ENCODE data around the gene MEGF9.

- TF ChIP-seq CTCF (conservative IDR thresholded peaks at IDR 0.05) (no peak), EZH2 (IDR thresholded peaks at IDR 0.05; ENCODE audit: low read depth) (no peak)
These were observed 73.9 kb downstream of the MEGF9 start for GRCh38 chr9:120640380-120640779.

Measured in PC-9 (cell line).